ENCODE data around the gene BAD. TPM values are rescaled to one million over a fixed set of nuclear protein-coding genes. Genes with fewer than 3 reads are reported as not detected.
A peak's percentile ranks its signal among the peaks of the same experiment; 100 is the strongest.

The BAD gene
- total RNA-seq, 1 experiment from 2014 or later, result 34.7 TPM

DNA sequence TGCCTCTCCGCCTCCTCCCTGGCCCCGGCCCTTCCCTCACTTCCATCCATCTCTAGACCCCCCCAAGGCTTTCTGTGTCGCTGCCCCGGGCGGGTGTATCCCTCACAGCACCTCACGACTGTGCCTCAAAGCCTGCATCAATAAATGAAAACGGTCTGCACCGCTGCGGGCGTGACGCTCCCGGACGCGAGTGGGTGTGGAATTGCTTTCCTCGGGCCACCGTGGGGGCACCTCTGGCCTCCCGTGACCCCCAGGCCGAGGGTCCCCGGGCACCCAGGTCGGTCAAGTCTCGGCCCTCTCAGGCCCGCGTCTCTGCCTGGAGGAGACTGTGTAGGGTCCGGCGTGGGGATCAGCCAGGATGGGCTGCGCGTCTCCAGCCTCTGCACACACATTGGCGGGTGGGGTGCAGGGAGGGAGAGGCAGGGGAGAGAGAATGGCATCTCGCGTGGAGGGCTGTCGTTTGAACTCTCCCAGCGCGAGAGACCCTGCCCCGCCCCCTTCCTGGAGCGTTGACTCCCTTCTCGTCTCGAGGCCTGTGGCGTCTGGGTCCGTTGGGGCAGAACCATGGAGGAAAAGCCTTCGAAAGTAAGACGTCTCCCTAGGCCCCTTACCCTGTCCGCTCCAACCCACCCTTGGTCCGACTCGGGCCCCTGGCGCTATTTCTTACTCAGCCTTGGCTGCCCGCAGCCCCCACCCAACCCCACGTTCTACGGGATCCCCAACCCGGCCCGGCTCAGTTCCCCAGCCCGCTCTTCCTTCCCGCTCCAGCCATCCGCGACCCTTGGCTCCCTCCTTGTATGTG, 15.6 kb upstream of the BAD start, which contains the start of gene CATSPERZ:
CATSPERZ (plus strand) TSS at position 512 of the 802 bp plus-strand sequence; CDS start at position 565, 53 bp downstream.
- H3K4me1 Mint-ChIP-seq, result peaks cover 19% of the 10 kb centered on the region
- H3K27ac Mint-ChIP-seq, result no peak within 1 kb of the TSS
- CTCF ChIA-PET, result interaction anchor here (0.6 to 5.6 kb wide), 37 partner anchors 10 to 1395 kb away, joined by 3 to 151 read pairs (median 7); partner anchors contain the start of genes BAD, CCDC88B, DNAJC4 and FERMT3
- H3K36me3 Mint-ChIP-seq, result no peaks in the 10 kb centered on the region
- peak within 1 kb of the TSS; percentile 82 for H3K4me3 Mint-ChIP-seq
- H3K27me3 Mint-ChIP-seq (ENCODE audit: low read depth), result peaks cover 70% of the 10 kb centered on the region
- DNase-seq (ENCODE audit: low spot score), result peak; percentile 36
- TF ChIP-seq NFE2L1 (CRISPR knock-in tag; IDR thresholded peaks at IDR 0.05) (0 out of 2 replicates have a peak, but pooled peaks have one; percentile 36), HMGXB4 (CRISPR knock-in tag; IDR thresholded peaks at IDR 0.05) (0 out of 2 replicates have a peak, but pooled peaks have one; percentile 6), HMGA2 (CRISPR knock-in tag; IDR thresholded peaks at IDR 0.05) (no peak), JUN (CRISPR knock-in tag; IDR thresholded peaks at IDR 0.05) (no peak), ZNF219 (CRISPR knock-in tag; IDR thresholded peaks at IDR 0.05; ENCODE audit: borderline replicate concordance) (no peak), ZNF416 (CRISPR knock-in tag; IDR thresholded peaks at IDR 0.05) (no peak), ZNF263 (CRISPR knock-in tag; IDR thresholded peaks at IDR 0.05; ENCODE audit: low read depth) (no peak), ZNF121 (CRISPR knock-in tag; IDR thresholded peaks at IDR 0.05) (no peak)
- TF ChIP-seq, protein P1, sequence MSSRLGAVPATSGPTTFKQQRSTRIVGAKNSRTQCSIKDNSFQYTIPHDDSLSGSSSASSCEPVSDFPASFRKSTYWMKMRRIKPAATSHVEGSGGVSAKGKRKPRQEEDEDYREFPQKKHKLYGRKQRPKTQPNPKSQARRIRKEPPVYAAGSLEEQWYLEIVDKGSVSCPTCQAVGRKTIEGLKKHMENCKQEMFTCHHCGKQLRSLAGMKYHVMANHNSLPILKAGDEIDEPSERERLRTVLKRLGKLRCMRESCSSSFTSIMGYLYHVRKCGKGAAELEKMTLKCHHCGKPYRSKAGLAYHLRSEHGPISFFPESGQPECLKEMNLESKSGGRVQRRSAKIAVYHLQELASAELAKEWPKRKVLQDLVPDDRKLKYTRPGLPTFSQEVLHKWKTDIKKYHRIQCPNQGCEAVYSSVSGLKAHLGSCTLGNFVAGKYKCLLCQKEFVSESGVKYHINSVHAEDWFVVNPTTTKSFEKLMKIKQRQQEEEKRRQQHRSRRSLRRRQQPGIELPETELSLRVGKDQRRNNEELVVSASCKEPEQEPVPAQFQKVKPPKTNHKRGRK (CRISPR knock-in tag; IDR thresholded peaks at IDR 0.05; ENCODE audit: borderline replicate concordance), result no peak
- TF ChIP-seq, protein P2, sequence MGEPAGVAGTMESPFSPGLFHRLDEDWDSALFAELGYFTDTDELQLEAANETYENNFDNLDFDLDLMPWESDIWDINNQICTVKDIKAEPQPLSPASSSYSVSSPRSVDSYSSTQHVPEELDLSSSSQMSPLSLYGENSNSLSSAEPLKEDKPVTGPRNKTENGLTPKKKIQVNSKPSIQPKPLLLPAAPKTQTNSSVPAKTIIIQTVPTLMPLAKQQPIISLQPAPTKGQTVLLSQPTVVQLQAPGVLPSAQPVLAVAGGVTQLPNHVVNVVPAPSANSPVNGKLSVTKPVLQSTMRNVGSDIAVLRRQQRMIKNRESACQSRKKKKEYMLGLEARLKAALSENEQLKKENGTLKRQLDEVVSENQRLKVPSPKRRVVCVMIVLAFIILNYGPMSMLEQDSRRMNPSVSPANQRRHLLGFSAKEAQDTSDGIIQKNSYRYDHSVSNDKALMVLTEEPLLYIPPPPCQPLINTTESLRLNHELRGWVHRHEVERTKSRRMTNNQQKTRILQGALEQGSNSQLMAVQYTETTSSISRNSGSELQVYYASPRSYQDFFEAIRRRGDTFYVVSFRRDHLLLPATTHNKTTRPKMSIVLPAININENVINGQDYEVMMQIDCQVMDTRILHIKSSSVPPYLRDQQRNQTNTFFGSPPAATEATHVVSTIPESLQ (CRISPR knock-in tag; IDR thresholded peaks at IDR 0.05), result 0 out of 2 replicates have a peak, but pooled peaks have one; percentile 40
- TF ChIP-seq, protein P3, sequence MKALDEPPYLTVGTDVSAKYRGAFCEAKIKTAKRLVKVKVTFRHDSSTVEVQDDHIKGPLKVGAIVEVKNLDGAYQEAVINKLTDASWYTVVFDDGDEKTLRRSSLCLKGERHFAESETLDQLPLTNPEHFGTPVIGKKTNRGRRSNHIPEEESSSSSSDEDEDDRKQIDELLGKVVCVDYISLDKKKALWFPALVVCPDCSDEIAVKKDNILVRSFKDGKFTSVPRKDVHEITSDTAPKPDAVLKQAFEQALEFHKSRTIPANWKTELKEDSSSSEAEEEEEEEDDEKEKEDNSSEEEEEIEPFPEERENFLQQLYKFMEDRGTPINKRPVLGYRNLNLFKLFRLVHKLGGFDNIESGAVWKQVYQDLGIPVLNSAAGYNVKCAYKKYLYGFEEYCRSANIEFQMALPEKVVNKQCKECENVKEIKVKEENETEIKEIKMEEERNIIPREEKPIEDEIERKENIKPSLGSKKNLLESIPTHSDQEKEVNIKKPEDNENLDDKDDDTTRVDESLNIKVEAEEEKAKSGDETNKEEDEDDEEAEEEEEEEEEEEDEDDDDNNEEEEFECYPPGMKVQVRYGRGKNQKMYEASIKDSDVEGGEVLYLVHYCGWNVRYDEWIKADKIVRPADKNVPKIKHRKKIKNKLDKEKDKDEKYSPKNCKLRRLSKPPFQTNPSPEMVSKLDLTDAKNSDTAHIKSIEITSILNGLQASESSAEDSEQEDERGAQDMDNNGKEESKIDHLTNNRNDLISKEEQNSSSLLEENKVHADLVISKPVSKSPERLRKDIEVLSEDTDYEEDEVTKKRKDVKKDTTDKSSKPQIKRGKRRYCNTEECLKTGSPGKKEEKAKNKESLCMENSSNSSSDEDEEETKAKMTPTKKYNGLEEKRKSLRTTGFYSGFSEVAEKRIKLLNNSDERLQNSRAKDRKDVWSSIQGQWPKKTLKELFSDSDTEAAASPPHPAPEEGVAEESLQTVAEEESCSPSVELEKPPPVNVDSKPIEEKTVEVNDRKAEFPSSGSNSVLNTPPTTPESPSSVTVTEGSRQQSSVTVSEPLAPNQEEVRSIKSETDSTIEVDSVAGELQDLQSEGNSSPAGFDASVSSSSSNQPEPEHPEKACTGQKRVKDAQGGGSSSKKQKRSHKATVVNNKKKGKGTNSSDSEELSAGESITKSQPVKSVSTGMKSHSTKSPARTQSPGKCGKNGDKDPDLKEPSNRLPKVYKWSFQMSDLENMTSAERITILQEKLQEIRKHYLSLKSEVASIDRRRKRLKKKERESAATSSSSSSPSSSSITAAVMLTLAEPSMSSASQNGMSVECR (CRISPR knock-in tag; IDR thresholded peaks at IDR 0.05; ENCODE audit: borderline replicate concordance), result no peak
- POLR2A ChIA-PET, result interaction anchor here (1.1 to 1.6 kb wide), 5 partner anchors 7 to 73 kb away, joined by 3 to 11 read pairs (median 3); partner anchors contain the start of genes NUDT22 and PRDX5
- peak; percentile 4 for ATAC-seq
- no peaks in the 10 kb centered on the region for H3K9me3 Mint-ChIP-seq
